ENCODE measurements around the gene CYFIP2.

Gene CYFIP2

DNA sequence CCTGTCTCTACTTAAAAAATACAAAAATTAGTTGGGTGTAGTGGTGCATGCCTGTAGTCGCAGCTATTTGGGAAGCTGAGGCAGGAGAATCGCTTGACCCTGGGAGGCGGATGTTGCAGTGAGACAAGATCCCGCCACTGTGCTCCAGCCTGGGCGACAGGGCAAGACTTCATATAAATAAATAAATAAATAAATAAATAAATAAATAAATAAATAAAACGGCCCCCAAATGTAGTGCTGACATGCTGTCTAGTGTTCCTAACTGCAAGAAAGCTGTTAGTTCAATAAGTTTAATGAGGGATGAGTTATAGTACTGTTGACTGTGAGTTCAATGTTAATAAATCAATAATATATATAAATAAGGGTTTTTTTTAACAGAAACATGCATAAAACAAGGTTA is 7.5 kb upstream of the CYFIP2 start:
- DNase-seq (ENCODE audit: low spot score) = no peak

DNA sequence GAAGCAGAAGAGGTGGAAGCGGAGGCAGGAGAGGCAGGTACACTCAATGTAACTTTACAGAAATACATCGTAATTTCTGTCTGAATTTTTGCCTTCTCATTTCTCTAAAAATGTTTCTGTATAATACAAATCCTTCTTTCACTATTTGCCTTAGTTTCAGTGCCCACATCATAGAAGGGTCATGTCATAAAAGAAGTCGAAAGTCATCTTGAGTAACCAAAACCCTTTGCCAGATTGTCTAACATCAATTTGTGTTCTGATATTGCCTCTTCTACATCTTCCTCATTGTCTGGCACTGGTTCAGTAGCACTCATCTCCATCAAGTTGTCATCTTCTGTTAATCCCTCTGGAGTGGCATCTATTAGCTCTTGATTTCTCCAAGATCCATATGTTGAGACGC is 6.2 kb upstream of the CYFIP2 start:
- DNase-seq (ENCODE audit: low spot score) = no peak

GRCh38 chr5:157263496-157264090 is 2.3 kb upstream of the CYFIP2 start:
- DNase-seq (ENCODE audit: low spot score) = no peak

- no peak for DNase-seq (ENCODE audit: low spot score)
Measured at GRCh38 chr5:157266286-157267007, 524 bp downstream of the CYFIP2 start.

- DNase-seq (ENCODE audit: low spot score) = no peak
Measured at GRCh38 chr5:157267025-157267424, 1.1 kb downstream of the CYFIP2 start.

DNA sequence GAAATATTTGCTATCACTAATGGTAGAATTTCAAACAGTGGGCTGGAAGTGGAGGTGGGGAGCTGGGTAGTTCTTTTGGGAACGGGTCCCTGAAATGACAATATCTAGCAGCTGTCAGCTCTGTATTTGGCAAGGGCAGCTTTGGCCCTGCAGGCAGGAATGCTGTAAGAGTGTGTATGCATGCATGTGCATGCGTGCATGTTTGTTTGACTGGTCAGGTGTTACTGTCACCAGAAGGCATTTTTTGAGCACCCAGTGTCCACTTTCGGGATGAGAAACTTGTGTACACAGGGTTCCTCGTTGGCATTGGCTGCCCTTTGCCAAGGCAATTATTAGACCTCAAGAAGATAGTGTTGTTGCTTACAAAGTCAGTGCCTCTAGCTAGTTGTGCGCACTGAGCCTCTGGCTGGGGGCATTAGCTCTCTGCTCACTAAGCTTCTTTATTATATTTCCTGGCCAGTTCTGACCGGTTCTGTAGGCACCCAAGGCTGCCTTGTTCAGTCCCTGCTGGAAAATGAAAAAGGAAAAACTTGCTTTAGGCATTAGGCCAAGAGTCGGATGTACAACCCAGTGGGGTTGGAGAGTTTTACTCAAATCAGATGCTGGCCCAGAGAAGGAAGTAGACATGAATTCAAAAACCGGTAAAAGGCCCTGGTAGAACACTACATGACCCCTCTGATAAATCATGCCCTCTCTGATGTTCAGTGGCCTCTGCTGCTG is 2.0 kb downstream of the CYFIP2 start:
- no peak for DNase-seq (ENCODE audit: low spot score)

DNA sequence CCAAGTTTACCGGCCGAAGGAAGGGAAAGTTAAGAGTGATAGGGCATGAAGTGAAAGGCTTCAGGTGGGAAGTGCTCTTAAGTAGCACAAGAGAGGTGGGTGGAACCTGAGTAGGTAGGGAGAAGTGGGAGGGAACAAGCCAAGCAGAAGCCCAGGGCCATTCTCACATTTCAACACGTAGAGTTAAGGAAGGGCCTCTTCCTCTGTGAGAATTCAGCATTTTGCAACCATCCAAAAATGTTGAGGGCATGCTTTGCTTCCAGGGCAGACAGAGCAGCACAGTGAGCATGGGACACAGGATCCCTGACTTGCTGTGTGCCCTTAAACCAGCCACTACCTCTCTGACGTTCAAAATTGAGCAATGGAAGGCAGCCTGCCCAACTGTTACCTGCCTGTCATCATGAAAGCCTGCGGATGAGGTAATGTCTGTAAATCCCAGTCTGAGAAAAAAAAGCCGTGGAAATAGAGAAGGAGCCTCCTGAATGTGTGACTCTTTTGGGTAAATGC is 3.3 kb downstream of the CYFIP2 start:
- DNase-seq (ENCODE audit: low spot score) = no peak

- no peak for DNase-seq (ENCODE audit: low spot score)
Measured at GRCh38 chr5:157269761-157270272, 3.9 kb downstream of the CYFIP2 start.

DNA sequence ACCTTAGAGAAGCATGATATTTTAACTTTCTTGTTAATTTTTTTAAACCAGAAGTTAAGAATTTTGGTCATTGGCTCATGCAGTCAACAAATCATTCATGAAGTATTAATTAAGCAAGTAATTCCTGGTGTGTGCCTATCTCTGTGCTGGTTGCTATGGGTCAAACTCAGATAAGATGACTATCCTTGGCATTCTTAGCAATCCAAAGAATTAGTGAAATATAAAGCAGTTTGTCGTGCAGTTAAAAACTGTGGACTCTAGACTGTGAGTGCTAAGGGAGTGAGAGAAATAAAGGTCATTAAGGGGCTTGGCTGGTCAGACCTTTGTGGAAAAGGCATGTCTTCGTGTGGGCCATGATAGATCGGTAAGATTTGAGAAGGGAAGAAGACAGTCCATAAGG is 4.8 kb downstream of the CYFIP2 start:
- no peak for DNase-seq (ENCODE audit: low spot score)

DNA sequence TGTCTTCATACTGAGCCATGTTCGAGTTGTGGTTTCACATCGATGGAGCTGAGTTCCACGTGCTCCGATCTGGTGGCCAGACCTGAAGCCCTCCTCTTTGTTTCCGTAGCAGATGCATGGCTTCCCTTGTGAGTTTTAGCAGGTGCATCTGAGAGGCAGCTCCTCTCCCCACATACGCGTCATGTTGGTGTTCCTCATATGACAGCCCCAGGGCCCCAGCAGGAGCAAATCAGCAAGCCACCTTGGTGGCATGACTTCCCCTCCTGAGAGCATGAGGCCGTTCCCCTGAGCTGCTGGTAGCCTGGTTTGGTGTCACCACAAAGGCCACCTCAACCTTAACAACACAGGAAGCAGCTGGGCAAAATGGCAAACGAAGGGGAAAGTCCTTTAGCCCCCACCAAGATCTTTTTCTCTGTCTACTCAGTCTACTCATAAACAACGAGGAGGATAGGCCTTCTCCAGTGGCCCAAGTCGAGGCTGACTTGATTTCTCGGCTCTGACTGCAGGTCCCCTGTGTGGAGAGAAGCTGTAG is 5.9 kb downstream of the CYFIP2 start:
- DNase-seq (ENCODE audit: low spot score) = no peak

DNA sequence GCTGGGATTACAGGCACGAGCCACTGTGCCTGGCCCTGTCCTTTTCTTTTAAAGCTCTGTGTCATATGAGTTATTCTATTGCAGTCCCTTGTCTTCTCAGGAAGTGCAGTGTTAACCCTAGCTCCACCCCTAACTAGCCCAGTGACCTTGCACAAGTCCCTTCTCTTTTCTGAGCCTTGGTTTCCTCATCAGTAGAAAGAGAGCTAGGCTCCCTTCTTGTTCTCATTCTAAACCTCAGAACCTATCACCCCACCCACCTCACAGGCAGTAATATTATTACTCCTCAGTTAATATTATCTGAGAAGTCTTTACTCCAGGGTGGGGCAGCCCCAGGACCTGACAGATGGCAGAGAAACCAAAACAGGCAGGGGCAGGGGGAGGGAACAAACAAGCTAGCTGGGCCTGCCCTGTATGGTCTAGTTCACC is 7.2 kb downstream of the CYFIP2 start:
- DNase-seq (ENCODE audit: low spot score) = no peak

DNA sequence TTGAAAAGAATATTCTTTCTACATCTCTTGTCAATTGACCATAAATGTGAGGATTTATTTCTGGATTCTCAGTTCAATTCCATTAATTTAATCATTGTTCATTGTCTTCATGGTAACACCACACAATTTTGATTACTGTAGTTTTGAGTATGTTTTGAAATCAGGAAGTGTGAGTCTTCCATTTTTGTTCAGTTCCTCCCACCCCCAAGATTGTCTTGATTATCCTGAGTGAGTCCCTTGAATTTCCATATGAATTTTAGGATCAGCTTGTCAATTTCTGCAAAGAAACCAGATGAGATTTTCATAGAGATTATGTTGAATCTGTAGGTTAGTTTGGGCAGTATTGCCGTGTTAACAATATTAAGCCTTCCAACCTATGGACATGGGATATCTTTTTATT is 9.5 kb downstream of the CYFIP2 start:
- DNase-seq (ENCODE audit: low spot score) = no peak

DNA sequence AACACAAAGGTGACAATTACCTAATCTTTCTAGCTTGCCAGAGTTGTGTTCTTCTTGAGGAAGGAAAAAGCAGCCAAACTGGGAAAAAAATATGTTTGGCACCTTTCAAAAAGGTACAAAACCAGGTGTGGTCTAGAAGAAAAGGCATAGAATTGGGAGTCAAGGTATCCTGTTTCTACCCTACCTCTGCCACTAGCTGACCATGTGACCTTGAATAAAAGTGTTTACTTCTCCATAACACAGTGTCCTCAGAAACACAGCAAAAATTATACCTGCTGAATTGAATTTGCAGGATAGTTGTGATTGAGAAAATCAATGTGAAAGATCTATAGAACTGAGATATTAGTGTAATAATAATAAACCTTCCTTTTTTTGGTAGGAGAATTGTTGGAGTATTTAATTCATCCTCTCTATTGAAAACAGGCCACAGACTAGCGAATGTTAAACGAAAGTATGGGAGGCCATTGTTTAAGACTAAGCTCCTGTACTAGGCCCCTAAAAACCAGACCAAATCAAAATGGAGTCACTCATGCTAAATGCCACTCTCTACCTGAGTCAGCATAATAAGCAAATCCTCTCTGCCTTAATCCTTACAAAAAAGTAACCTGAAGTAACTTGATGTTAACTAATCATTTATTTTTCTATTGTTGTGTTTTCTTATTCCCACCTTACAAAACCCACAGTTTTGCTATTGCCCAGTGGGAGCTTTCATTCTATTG is 12.6 kb downstream of the CYFIP2 start:
- no peak for DNase-seq (ENCODE audit: low spot score)

- DNase-seq (ENCODE audit: low spot score) = no peak
Measured at GRCh38 chr5:157279605-157280239, 13.8 kb downstream of the CYFIP2 start.

- DNase-seq (ENCODE audit: low spot score) = no peak
Measured at GRCh38 chr5:157280927-157281326, 15.0 kb downstream of the CYFIP2 start.

GRCh38 chr5:157282150-157282549 is 16.2 kb downstream of the CYFIP2 start:
- DNase-seq (ENCODE audit: low spot score) = no peak

GRCh38 chr5:157283434-157283833 is 17.5 kb downstream of the CYFIP2 start:
- DNase-seq (ENCODE audit: low spot score) = no peak

DNA sequence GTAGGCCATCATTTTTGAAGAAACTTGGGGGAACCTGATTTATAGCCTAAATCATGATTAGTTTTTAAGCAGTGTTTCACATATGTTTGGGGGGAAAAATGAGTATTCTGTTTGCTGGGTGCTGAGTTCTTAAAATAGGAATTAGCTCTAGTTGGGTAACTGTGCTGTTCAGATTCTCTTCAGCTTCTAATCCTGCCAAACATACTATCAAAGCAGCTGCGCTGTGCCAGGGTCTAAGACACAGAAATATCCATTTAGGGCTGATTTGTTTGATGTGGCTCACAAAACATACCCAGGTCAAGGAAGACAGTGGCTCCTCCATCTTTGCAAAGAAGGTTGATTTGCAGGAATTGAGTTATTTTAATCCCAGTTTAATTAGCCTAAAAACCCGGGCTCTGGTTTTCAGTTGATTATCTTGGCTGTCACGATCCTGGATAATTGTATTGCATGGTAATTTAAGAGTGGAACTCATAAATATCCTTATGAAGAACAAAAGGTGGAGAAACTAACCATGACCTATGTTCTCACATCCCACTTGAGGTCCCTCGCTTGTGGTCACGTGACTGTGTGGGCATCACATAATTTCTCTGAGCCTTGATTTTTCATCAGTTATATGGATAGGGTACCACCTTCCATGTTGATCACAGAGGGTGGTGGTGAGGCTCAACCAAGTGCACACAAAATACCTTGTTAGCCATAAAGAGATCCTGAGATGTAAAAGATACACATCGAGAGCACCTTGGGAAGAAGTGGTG is 18.7 kb downstream of the CYFIP2 start:
- no peak for DNase-seq (ENCODE audit: low spot score)

GRCh38 chr5:157285310-157286035 is 19.6 kb downstream of the CYFIP2 start:
- DNase-seq (ENCODE audit: low spot score) = no peak

- DNase-seq (ENCODE audit: low spot score) = no peak
Measured at GRCh38 chr5:157286761-157287211, 20.9 kb downstream of the CYFIP2 start.
